Endothelial cell of umbilical vein (primary cell): ENCODE results near the gene ARL10.

Experiments
- CTCF ChIP-seq, 2 donors: IDR thresholded peaks; 1 replicate in 1 of 2; 2 replicates in 1 of 2; pipeline ENCODE4 v1.5.1; 2011; ENCODE audit warnings: low read length in 2 of 2, mild to moderate bottlenecking in 2 of 2, moderate library complexity in 2 of 2, control low read depth in 1 of 2, inconsistent platforms in 1 of 2, low read depth in 1 of 2; ENCODE audit not compliant: insufficient read depth in 1 of 2; ENCODE audit errors: extremely low read depth in 1 of 2
- EZH2 ChIP-seq: IDR thresholded peaks from 2 replicates; pipeline ENCODE4 v1.6.1; 2012; ENCODE audit warnings: borderline replicate concordance, low read depth, mild to moderate bottlenecking, moderate library complexity, low read length, inconsistent platforms; ENCODE audit not compliant: severe bottlenecking
- FOS ChIP-seq: IDR thresholded peaks from 2 replicates; pipeline ENCODE4 v1.6.1; 2011; ENCODE audit warnings: mild to moderate bottlenecking, low read length, moderate library complexity, borderline replicate concordance; ENCODE audit not compliant: insufficient read depth
- MAX ChIP-seq: IDR thresholded peaks from 2 replicates; pipeline ENCODE4 v1.6.1; 2011; ENCODE audit not compliant: insufficient read depth, insufficient read length
- MYC ChIP-seq: IDR thresholded peaks from one replicate; pipeline ENCODE4 v1.6.1; 2011; ENCODE audit warnings: mild to moderate bottlenecking, low read depth, low read length
- POLR2A ChIP-seq: IDR thresholded peaks from 2 replicates; pipeline ENCODE4 v1.6.1; 2012; ENCODE audit warnings: low read depth, mild to moderate bottlenecking, control low read depth, low read length
- POLR2AphosphoS5 ChIP-seq: IDR thresholded peaks from 2 replicates; pipeline ENCODE4 v1.6.1; 2012; ENCODE audit warnings: low read depth, mild to moderate bottlenecking, control low read depth, low read length, moderate library complexity; ENCODE audit not compliant: insufficient read depth

- TF ChIP-seq MAX = no peak
- TF ChIP-seq CTCF (IDR thresholded peaks at IDR 0.05; ENCODE audit: extremely low read depth in 1 of 2, insufficient read depth in 1 of 2, low read depth in 1 of 2, low read length in 2 of 2) = no peak
- no peak for TF ChIP-seq POLR2A
- no peak for TF ChIP-seq EZH2
- no peak for TF ChIP-seq POLR2AphosphoS5
- no peak for TF ChIP-seq FOS
- no peak for TF ChIP-seq MYC
Measured at GRCh38 chr5:176320577-176320976, 44.7 kb upstream of the ARL10 start.
